ENCODE results near the gene C14orf132. TPM values are rescaled to one million over a fixed set of nuclear protein-coding genes. Genes with fewer than 3 reads are reported as not detected.

The C14orf132 gene
- 11.2 and 16.5 TPM in 2 replicates for total RNA-seq

DNA sequence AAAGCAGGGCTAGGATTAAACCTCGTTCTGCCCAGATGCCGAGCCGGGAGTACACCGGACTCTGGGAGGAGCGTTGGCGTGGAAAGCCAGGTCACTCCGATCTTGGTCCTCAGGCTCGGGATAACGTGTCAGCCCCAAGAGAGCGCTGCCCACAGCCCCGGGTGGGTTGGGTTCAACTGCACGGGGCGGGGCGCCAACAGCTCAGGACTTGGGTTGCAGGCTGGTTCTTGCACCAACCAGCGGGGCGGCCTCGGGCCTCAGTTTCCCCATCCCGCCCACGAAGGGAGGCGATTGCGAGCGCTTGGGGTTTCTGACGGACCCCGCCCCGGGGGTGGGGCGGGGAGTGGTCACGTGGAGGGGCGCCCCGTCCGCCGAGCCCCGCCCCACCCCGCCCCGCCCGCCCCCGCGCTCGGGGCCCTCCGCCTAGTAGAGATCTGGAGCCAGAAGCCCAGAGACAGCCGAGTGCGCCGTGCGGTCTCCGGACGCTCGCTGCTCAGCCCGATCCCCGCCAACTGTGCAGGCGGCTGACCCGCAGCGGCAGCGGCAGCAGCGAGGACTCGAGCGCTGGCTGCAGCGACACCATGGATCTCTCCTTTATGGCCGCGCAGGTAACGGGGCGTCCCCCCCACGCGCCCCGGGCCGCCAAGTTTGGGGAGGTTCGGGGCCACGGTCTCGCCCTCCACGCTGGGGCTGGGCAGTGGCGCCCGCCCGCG is at the start of gene C14orf132:
C14orf132 (plus strand) TSS at position 443 of the 713 bp plus-strand sequence; CDS start at position 582, 139 bp downstream.

Other genes starting within 250 kb of the C14orf132 start
- not detected in 2 replicates for gene TUNAR, start 162.5 kb upstream of the C14orf132 start, total RNA-seq
- 3.1 and 5.0 TPM in 2 replicates for gene BDKRB2, start 165.5 kb downstream of the C14orf132 start, total RNA-seq
- 0.68 and 6.3 TPM in 2 replicates for gene BDKRB1, start 216.8 kb downstream of the C14orf132 start, total RNA-seq

All from pericardium fibroblast (primary cell).